Small intestine (tissue), 7 donors: ENCODE measurements around the gene GHRHR. TPM values are rescaled to one million over a fixed set of nuclear protein-coding genes. Genes with fewer than 3 reads are reported as not detected.

Source experiments
- DNase-seq, 2 donors: peaks; one replicate each; pipeline versions ENCODE4 v3.0.0 to v3.0.0-alpha.2; 2013
- FAIRE-seq: peaks from 2 replicates; lab custom pipeline; 2012; peaks lifted over from hg19 to GRCh38; lab: Jason Lieb, UNC
- H3K27ac ChIP-seq, 3 donors: one replicate each; pipeline ENCODE4 v1.5.1; 2013; ENCODE audit warnings: low read length in 2 of 3, mild to moderate bottlenecking in 2 of 3, control low read depth in 1 of 3, inconsistent platforms in 1 of 3, low read depth in 1 of 3, moderate library complexity in 1 of 3
- H3K27me3 ChIP-seq, 3 donors: one replicate each; pipeline ENCODE4 v1.6.1; 2013; ENCODE audit warnings: low read length in 3 of 3, inconsistent platforms in 1 of 3; ENCODE audit not compliant: control insufficient read depth in 3 of 3, insufficient read depth in 3 of 3
- H3K36me3 ChIP-seq, 3 donors: one replicate each; pipeline ENCODE4 v1.6.1; 2013; ENCODE audit warnings: low read length in 3 of 3, inconsistent platforms in 1 of 3, low read depth in 1 of 3, mild to moderate bottlenecking in 1 of 3, moderate library complexity in 1 of 3; ENCODE audit not compliant: control insufficient read depth in 3 of 3, insufficient read depth in 2 of 3
- H3K4me1 ChIP-seq, 3 donors: one replicate each; pipeline ENCODE4 v1.6.1; 2013; ENCODE audit warnings: low read length in 2 of 3, inconsistent platforms in 1 of 3, low read depth in 1 of 3, mild to moderate bottlenecking in 1 of 3, moderate library complexity in 1 of 3; ENCODE audit not compliant: control insufficient read depth in 3 of 3, insufficient read depth in 2 of 3
- H3K4me3 ChIP-seq, 3 donors: one replicate each; pipeline ENCODE4 v1.5.1; 2013; ENCODE audit warnings: low read length in 3 of 3, control low read depth in 1 of 3, inconsistent platforms in 1 of 3, low read depth in 1 of 3, mild to moderate bottlenecking in 1 of 3, moderate library complexity in 1 of 3
- H3K9me3 ChIP-seq, 2 donors: one replicate each; pipeline ENCODE4 v1.6.1; 2013; ENCODE audit warnings: low read depth in 1 of 2, low read length in 1 of 2; ENCODE audit not compliant: control insufficient read depth in 2 of 2, insufficient read depth in 1 of 2
- WGBS, 3 donors: extraction: QIAGEN DNeasy Blood & Tissue Kit; methylation state at CpG; one replicate each; pipeline ENCODE4 v1.1.7; 2013; 5-methylcytosine and 5-hydroxymethylcytosine counted together
- polyA plus RNA-seq, 4 donors: library from polyadenylated mRNA; stranded (reverse) in 3 of 4; unstranded in 1 of 4; fragments of 200-250 nt in 3 of 4; fragments of 120-200 nt in 1 of 4; gene quantifications; one replicate each; pipeline versions ENCODE4 v1.2.1 to v1.2.3, GENCODE V29; 2013
- donor health status: healthy with polysubstance abuse.
- donor health status: control.
- donor health status: control.
- donor health status: Bipolar disorder and iron deficiency.
- donor health status: healthy.

GHRHR gene
- polyA plus RNA-seq, 4 donors, result 0.07 TPM; not detected in 3

DNA sequence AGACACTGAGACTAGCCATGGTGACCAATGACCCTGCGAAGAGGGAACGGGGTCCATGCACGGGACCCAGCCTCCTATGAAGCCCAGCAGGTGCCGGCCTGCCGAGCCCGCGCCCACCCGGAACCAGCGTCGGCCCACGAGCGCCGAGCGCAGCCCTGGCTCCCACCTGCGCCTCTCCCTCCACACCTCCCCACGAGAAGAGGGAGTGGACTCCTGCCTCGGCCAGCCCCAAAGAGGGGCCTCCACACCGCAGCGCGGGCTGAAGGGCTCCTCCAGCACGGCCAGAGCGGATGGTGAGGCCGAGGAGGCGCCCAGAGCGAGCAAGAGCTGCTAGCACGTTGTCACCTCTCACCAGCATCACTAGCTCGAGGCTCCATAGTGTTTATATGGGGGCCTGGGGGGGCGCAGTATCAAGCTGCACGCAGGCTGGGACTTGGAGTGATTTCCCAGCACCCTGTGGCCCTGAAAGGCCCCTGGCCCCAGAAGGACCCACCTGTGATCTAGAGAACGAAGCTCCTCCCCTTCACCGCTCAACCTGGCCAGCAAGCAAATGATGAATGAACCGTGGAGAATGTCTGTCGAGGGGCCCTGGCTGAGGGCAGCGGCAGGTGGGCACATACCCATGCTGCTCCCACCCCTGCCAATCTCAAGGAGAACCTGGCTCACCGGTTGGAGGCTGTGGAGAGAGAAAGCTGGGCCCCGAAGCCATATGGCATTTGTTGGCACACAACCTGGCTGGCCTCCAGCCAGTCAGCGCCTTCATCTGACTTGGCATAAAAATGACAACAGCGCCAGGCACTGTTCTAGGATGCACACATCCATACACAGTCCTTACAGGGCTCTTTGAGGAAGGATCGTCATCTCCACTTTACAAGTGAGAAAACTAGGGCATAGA, 30.7 kb downstream of the GHRHR start:
- Histone ChIP-seq H3K36me3 (no peaks in the 10 kb centered on the region), H3K9me3 (no peaks in the 10 kb centered on the region), H3K27ac (no peak overlapping the region), H3K4me1 (peaks cover 0 to under 1% (median 0%) of the 10 kb centered on the region in 3 donors), H3K4me3 (no peak overlapping the region), H3K27me3 (no peaks in the 10 kb centered on the region)
- 89 to 96% (median 93%) methylated on average over 38 to 39 of the region's 39 CpGs for WGBS, 3 donors
- no peak for DNase-seq
- FAIRE-seq, result no peak

- H3K27me3 ChIP-seq, result no peaks in the 10 kb centered on the region
- DNase-seq (no peak), FAIRE-seq (no peak)
- no peak overlapping the region for H3K27ac ChIP-seq
- H3K4me3 ChIP-seq, result no peak overlapping the region
- no peaks in the 10 kb centered on the region for H3K4me1 ChIP-seq
- H3K36me3 ChIP-seq, result no peaks in the 10 kb centered on the region
- no peaks in the 10 kb centered on the region for H3K9me3 ChIP-seq
- 82 to 90% (median 87%) methylated on average over 7 of the region's 7 CpGs for WGBS, 3 donors
Measured at GRCh38 chr7:30995536-30995935, 31.8 kb downstream of the GHRHR start.

- no peaks in the 10 kb centered on the region for H3K9me3 ChIP-seq
- no peaks in the 10 kb centered on the region for H3K4me1 ChIP-seq
- no peaks in the 10 kb centered on the region for H3K27me3 ChIP-seq
- DNase-seq (no peak), FAIRE-seq (no peak)
- WGBS, 3 donors, result 77 to 80% (median 80%) methylated on average over 6 of the region's 6 CpGs
- no peak overlapping the region for H3K27ac ChIP-seq
- no peaks in the 10 kb centered on the region for H3K36me3 ChIP-seq
- H3K4me3 ChIP-seq, result no peak overlapping the region
Measured at GRCh38 chr7:30996256-30996655, 32.5 kb downstream of the GHRHR start.

DNA sequence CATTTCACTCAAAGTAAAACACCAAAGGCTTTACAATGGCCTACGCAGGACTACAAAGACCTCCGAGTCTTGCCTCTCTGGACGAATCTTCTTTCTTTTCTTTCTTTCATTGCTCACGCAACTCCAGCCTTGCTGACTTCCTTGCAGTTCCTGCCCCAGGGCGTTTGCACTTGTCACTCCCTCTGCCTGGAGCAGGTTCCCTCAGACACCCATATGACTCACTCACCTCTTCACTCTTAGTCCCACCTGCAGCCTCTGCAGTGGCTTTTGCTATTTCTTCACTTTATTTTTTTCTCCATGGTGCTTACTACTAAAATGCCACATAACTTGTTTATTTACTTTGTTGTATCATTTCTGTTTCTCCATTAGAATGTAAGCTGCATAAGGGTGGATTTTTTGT, 33.1 kb downstream of the GHRHR start:
- H3K36me3 ChIP-seq, result no peaks in the 10 kb centered on the region
- no peaks in the 10 kb centered on the region for H3K9me3 ChIP-seq
- H3K4me3 ChIP-seq, result no peak overlapping the region
- DNase-seq (no peak), FAIRE-seq (no peak)
- no peaks in the 10 kb centered on the region for H3K27me3 ChIP-seq
- no peak overlapping the region for H3K27ac ChIP-seq
- WGBS, 3 donors, result 83 to 89% (median 87%) methylated on average over 5 of the region's 5 CpGs
- no peaks in the 10 kb centered on the region for H3K4me1 ChIP-seq

- DNase-seq, result no peak
- no peak for FAIRE-seq
- H3K4me1 ChIP-seq, result no peaks in the 10 kb centered on the region
- no peaks in the 10 kb centered on the region for H3K27me3 ChIP-seq
- H3K4me3 ChIP-seq, result no peak overlapping the region
- 74 to 79% (median 77%) methylated on average over 7 of the region's 7 CpGs for WGBS, 3 donors
- no peak overlapping the region for H3K27ac ChIP-seq
- H3K36me3 ChIP-seq, result no peaks in the 10 kb centered on the region
- H3K9me3 ChIP-seq, result no peaks in the 10 kb centered on the region
Measured at GRCh38 chr7:30997316-30997715, 33.6 kb downstream of the GHRHR start.

DNA sequence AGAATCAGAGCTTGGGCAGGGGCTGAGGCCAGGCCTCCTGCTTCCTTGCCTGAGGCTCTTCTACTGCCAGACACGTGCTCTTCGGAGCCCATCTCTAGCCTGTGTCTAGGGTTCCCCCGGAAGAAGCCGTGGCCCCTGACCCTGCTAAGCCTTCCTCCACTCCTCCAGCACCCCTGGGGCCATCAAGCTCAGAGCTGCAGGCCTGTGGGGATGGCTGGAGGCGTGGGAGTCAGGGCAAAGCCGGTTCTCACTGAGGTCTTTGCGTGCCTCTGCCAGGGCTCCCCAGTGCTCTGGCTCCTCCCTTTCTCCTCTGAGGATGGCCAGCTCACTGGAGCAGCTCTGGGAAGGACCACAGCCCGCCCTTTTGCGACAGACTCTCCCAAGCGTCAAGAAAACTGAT, 34.4 kb downstream of the GHRHR start:
- no peaks in the 10 kb centered on the region for H3K27me3 ChIP-seq
- FAIRE-seq, result no peak
- DNase-seq, result no peak
- H3K27ac ChIP-seq, result no peak overlapping the region
- H3K36me3 ChIP-seq, result no peaks in the 10 kb centered on the region
- H3K4me1 ChIP-seq, result no peaks in the 10 kb centered on the region
- H3K9me3 ChIP-seq, result no peaks in the 10 kb centered on the region
- H3K4me3 ChIP-seq, result no peak overlapping the region
- 77 to 79% (median 78%) methylated on average over 10 of the region's 10 CpGs for whole genome bisulfite sequencing, 3 donors

DNA sequence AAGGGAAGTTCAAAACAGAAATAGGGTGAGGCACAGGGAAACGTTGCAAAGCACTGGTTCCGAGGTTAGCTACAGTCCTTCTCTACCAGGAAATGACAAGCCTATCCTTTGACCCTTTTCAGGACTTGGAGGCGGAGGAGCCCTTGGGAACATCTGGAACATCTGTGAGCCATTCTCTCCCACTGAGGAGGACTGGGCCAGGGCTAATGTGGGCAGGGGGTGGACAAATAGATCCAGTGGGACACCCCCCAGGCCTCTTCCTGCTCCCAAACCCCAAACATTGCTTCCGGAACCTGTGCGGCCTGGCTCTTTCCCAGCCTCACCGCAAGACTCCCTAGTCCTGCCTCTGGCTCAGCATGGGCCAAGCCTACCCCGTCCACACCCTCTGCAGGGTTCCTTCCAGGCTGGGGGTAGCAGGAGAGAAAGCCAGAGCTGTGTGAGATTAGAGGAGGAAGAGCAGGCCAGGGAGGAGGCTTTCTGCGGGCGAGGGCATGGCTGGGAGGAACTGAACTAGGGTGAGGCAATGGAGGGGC, 36.5 kb downstream of the GHRHR start:
- FAIRE-seq (no peak), DNase-seq (no peak)
- Histone ChIP-seq H3K4me3 (no peak overlapping the region), H3K36me3 (no peaks in the 10 kb centered on the region), H3K9me3 (peaks cover 0 to 5% of the 10 kb centered on the region in 2 donors), H3K27ac (no peak overlapping the region), H3K27me3 (peaks cover 0 to 2% (median 0%) of the 10 kb centered on the region in 3 donors), H3K4me1 (no peaks in the 10 kb centered on the region)
- WGBS, 3 donors, result 62 to 66% (median 63%) methylated on average over 9 of the region's 9 CpGs

GRCh38 chr7:31000779-31001178, 37.0 kb downstream of the GHRHR start:
- Histone ChIP-seq H3K27me3 (peaks cover 0 to 2% (median 0%) of the 10 kb centered on the region in 3 donors), H3K9me3 (peaks cover 0 to 5% of the 10 kb centered on the region in 2 donors), H3K27ac (no peak overlapping the region), H3K36me3 (no peaks in the 10 kb centered on the region), H3K4me1 (no peaks in the 10 kb centered on the region), H3K4me3 (no peak overlapping the region)
- FAIRE-seq (no peak), DNase-seq (no peak)
- 72 to 78% (median 74%) methylated on average over 5 of the region's 5 CpGs for WGBS, 3 donors
